Measurements from ENCODE around the gene NAA40.

NAA40 gene

GRCh38 chr11:63993100-63993499 lies 54.3 kb downstream of the NAA40 start:
- no peak for DNase-seq

DNA sequence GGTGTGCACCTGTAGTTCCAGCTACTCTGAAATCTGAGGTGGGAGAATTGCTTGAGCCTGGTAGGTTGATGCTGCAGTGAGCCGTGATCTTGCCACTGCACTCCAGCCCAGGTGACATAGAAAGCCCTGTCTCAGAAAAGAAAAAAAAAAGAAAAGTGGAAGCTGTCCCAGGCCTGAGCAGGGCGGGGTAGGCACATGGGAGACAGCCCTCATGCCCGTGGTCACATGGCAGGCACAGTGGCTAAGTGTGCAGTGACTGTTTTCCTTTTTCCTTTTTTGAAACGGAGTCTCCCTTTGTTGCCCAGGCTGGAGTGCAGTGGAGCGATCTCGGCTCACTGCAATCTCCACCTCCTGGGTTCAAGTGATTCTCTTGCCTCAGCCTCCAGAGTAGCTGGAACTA lies 55.2 kb downstream of the NAA40 start:
- DNase-seq: no peak

GRCh38 chr11:63996512-63996911 lies 57.7 kb downstream of the NAA40 start:
- DNase-seq: no peak

GRCh38 chr11:63997104-63997700 lies 58.4 kb downstream of the NAA40 start:
- DNase-seq: no peak

DNA sequence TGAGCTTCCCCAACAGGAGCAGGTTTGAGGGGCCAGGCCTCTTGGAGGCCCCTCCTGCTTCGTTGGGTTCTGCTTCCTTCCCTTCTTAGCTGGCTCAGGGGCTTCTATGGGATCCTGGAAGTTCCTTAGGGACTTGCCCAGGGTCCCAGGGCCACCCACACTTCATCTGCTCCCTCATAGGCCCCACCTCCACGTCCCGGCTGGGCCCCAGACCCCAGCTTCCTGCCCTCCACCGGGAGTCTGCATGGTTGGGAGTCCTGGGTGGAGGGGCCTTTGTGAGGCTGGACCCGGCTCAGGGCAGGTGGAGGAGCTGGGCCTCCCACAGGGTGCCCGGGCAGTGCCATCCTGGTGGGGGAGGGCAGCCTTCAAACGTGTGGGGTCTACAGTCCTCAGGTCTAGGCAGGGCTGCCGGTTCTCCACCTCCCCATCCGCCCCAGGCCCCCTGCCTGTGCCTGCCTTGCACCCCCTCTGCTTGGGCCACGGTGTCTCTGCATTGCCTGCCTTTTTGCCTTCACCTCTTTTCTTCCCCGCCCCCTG lies 59.1 kb downstream of the NAA40 start:
- DNase-seq: no peak

GRCh38 chr11:63998558-63999348 lies 60.0 kb downstream of the NAA40 start:
- peak; percentile 6 for DNase-seq

GRCh38 chr11:63999349-64000025 lies 60.7 kb downstream of the NAA40 start:
- peak; percentile 65 for DNase-seq

DNA sequence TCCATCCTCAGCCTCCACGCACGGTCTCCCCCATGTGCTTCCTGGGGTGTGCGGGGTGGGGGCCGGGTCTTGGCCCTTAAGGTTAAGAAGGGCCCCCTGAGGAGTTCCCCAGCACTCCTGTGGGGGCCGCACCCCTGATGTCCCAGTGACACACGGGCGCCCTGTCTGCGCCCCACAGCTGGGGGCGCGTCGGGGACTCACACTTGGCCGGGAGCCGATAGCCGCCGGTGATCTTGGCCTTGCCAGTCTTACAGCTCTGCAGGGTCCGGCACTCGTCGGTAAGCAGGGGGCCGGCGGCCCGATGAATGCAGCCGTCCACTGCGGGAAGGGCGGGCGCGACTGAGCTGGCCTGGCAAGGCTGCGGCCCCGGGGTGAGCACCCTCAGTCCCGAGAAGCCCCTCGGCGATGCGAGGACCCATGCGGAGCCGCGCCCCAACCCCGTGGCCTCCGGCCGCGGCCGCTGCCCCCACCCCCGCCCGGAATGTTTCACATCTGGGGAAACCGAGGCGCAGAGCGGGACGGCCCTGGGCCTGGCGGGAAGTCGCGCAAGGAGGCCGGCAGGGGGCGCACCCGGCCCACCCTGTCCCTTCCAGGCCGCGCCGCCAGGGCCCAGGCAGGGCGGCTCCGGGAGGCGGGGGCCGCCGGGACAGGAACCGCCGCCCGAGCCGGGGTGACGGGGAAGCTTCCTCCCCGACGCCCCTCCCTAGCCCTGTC lies 61.4 kb downstream of the NAA40 start:
- peak; percentile 73 for DNase-seq

- no peak for DNase-seq
Observed at GRCh38 chr11:64000740-64001483, 62.1 kb downstream of the NAA40 start.

DNA sequence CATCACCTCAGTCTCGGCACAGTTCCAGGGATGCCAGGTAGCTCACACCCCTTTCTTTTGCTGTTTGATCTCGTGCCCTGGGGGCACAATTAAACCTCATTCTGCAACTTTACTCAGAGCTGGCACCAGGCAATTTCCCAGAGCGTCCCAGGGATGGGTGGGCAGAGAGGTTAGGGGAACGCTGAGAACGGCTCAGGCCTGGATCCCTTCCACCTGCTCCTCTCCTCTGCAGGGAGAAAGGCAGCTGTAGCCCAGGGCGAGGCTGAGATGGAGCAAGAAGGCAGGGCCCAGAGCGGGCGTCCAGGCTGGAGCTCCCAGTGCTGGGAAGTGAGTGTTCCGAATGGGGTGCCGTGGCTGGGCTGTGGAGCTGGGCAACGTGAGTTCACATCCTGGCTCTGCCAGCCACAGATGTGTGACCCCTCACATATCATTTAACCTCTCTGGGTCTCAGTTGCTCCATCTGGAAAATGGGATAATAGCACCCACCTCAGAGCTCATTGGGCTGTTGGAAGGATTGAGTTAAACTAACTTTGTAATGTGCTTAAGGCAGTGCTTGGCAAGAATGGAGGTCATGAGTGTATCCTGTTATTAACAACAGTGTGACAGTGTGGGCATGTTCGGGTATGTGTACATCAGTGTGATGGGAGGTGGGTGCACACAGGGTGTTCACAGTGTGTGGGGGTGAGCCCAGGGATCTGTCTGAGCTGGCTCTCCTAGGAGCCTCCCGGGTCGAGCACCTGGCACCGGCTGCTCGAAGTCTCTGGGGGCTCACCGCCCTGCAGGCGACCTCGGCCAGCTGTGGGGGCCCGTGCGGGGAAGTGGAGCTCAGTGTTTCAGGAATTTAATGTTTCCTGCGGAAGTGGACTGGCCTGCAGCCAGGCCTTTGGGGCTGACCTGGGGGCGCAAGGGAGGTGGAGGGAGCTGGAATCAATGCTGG lies 63.0 kb downstream of the NAA40 start:
- no peak for DNase-seq

GRCh38 chr11:64003807-64004589 lies 65.2 kb downstream of the NAA40 start:
- no peak for DNase-seq

- no peak for DNase-seq
Observed at GRCh38 chr11:64004590-64004984, 65.8 kb downstream of the NAA40 start.

- no peak for DNase-seq
Observed at GRCh38 chr11:64005691-64006090, 66.9 kb downstream of the NAA40 start.

DNA sequence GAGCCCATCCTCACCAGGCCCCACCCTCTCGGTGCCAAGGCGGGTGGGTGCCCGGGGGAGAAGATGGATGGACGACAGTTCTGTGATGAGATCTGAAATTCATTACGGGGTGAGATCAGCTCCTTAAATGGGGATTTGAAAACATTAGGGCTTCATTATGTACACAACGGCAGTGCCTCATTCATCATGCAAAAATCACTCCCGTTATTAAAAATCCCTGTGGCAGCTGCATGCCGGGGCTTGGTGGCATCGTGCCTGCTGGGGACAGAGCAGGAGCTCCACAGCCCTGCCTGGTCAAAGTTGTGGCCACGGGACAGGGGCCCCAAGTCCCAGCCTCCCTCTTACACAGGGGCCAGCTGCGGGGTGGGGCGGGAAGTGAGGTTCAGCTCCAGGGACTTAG lies 67.6 kb downstream of the NAA40 start:
- no peak for DNase-seq
